ENCODE measurements around the gene SRP72.

DNA sequence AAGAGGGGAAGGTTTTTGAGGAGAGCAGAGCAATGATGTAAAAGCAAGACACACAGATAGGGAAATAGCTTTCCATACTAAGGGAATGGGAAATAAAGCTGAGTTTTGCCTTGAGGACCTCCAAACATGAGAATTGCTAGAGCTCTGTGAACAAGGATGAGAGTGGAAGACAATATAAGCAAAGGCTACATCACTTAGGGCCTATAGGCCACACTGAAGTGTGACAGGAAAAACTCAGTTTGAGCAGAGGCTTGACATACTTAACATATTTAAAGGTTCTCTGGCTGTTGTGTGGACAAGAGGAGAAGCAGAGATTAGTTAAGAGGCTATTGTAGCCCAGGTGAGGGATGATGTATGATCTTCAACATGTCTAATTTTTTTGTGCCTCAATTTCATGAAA is 5.3 kb upstream of the SRP72 start:
- TF ChIP-seq, protein P1, sequence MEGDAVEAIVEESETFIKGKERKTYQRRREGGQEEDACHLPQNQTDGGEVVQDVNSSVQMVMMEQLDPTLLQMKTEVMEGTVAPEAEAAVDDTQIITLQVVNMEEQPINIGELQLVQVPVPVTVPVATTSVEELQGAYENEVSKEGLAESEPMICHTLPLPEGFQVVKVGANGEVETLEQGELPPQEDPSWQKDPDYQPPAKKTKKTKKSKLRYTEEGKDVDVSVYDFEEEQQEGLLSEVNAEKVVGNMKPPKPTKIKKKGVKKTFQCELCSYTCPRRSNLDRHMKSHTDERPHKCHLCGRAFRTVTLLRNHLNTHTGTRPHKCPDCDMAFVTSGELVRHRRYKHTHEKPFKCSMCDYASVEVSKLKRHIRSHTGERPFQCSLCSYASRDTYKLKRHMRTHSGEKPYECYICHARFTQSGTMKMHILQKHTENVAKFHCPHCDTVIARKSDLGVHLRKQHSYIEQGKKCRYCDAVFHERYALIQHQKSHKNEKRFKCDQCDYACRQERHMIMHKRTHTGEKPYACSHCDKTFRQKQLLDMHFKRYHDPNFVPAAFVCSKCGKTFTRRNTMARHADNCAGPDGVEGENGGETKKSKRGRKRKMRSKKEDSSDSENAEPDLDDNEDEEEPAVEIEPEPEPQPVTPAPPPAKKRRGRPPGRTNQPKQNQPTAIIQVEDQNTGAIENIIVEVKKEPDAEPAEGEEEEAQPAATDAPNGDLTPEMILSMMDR (IDR thresholded peaks at IDR 0.05 in 2 of 3, conservative IDR thresholded peaks at IDR 0.05 in 1 of 3; ENCODE audit: borderline replicate concordance in 1 of 3, insufficient read depth in 1 of 3, low read depth in 2 of 3, low read length in 2 of 3): no peak
- TF ChIP-seq EZH2 (IDR thresholded peaks at IDR 0.05): no peak
